Inflammatory macrophage treated with lipopolysaccharide for 1 hour (primary cell): Measurements from ENCODE around the gene TBX4.

Source experiments
- DNase-seq, 2 donors: peaks; one replicate each; pipeline ENCODE4 v3.0.0-alpha.2; 2020 to 2022

TBX4 gene

DNA sequence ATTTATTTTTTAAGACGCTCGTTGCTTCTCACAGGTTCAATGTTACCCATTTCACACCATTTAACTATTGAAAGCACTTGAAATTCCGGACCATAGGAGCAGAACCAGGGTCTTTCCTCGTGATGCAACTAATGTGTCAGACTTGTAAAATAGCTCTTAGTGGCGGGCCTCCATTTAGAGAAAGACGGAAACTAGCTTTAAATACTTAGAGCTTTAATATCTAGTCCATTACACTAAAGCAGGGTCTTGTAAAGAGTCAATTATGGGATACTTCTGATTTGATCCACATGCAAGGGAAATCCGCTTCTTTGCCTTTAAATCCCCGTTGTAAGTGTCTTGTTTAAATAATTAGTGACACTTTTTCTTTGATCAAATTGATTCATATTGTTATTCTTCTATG is 82.2 kb downstream of the TBX4 start:
- DNase-seq = no peak
